PFSK-1 (cell line): ENCODE measurements around the gene DCC.

Source experiments
- FOXP2 ChIP-seq: optimal IDR thresholded peaks from 2 replicates; pipeline ENCODE3; 2011; ENCODE audit warnings: borderline replicate concordance, control low read depth, inconsistent platforms; ENCODE audit not compliant: insufficient read depth; ENCODE audit errors: extremely low read length, extremely low read depth
- POLR2AphosphoS5 ChIP-seq: IDR thresholded peaks from 2 replicates; pipeline ENCODE4 v1.6.1; 2012; ENCODE audit warnings: low read depth, mild to moderate bottlenecking, control low read depth, low read length, moderate library complexity
- SIN3A ChIP-seq: IDR thresholded peaks from 2 replicates; pipeline ENCODE4 v1.6.1; 2012; ENCODE audit warnings: mild to moderate bottlenecking, low read length, moderate library complexity, borderline replicate concordance; ENCODE audit not compliant: insufficient read depth
- TAF1 ChIP-seq: IDR thresholded peaks from 2 replicates; pipeline ENCODE4 v1.6.1; 2012; ENCODE audit warnings: low read length, control low read depth, borderline replicate concordance; ENCODE audit not compliant: insufficient read depth
- TF ChIP-seq, protein P1 (sequence below), 2 experiments: IDR thresholded peaks; 2 replicates each; pipeline versions ENCODE4 v1.6.1 to v1.8.0; 2011 to 2012; ENCODE audit warnings: low read depth in 2 of 2, low read length in 2 of 2, control low read depth in 1 of 2, inconsistent platforms in 1 of 2, mild to moderate bottlenecking in 1 of 2, moderate library complexity in 1 of 2; ENCODE audit not compliant: insufficient read depth in 1 of 2

DNA sequence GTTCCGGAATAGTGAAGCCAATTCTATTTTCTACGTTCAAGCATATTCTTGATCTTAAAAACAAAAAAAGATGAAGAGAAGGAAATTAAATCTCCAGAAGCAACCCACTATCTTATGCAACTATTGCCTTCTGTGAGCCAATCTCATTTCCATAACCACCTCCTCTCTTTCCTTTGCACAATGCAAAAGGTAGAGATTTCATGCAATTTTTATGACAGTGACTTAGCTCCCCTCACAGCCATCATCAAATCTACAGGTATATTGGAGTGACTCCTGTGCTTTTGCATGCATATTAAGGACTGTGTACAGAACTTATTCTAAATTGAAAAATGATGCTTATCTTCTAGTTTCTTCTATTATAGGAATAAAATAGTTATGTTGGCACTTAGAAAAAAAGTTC is 191.8 kb downstream of the DCC start:
- no peak for TF ChIP-seq POLR2AphosphoS5
- TF ChIP-seq, protein P1, sequence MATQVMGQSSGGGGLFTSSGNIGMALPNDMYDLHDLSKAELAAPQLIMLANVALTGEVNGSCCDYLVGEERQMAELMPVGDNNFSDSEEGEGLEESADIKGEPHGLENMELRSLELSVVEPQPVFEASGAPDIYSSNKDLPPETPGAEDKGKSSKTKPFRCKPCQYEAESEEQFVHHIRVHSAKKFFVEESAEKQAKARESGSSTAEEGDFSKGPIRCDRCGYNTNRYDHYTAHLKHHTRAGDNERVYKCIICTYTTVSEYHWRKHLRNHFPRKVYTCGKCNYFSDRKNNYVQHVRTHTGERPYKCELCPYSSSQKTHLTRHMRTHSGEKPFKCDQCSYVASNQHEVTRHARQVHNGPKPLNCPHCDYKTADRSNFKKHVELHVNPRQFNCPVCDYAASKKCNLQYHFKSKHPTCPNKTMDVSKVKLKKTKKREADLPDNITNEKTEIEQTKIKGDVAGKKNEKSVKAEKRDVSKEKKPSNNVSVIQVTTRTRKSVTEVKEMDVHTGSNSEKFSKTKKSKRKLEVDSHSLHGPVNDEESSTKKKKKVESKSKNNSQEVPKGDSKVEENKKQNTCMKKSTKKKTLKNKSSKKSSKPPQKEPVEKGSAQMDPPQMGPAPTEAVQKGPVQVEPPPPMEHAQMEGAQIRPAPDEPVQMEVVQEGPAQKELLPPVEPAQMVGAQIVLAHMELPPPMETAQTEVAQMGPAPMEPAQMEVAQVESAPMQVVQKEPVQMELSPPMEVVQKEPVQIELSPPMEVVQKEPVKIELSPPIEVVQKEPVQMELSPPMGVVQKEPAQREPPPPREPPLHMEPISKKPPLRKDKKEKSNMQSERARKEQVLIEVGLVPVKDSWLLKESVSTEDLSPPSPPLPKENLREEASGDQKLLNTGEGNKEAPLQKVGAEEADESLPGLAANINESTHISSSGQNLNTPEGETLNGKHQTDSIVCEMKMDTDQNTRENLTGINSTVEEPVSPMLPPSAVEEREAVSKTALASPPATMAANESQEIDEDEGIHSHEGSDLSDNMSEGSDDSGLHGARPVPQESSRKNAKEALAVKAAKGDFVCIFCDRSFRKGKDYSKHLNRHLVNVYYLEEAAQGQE (IDR thresholded peaks at IDR 0.05; ENCODE audit: insufficient read depth in 1 of 2, low read depth in 2 of 2, low read length in 2 of 2), result no peak
- no peak for TF ChIP-seq TAF1
- no peak for TF ChIP-seq SIN3A
- TF ChIP-seq FOXP2, result no peak
